Activated CD8-positive, alpha-beta T cell treated with anti-CD3 and anti-CD28 coated beads, Interleukin-2, amount 10 ng/mL, durations not matched to agents 7 days and 5 days (primary cell): ENCODE results near the gene METTL23. TPM values are rescaled to one million over a fixed set of nuclear protein-coding genes. Genes with fewer than 3 reads are reported as not detected.
"Not testable (repeated sequence)": the region's sequence is repeated elsewhere in the genome, so short reads cannot be mapped to it uniquely, and the experiment has no call there.

Experiments
- ATAC-seq: fragments of 150-1000 bp; cut with Tn5 transposase; one replicate; pipeline ENCODE4 v1.10.0; 2021; ENCODE audit warnings: moderate library complexity
- CTCF ChIA-PET: fragments of 350-600 bp; sonication (Branson Sonifier 250); formaldehyde crosslinking; loops from one replicate; lab custom pipeline; 2021; ENCODE audit warnings: antibody characterized with exemption; lab: Charles Lee
- POLR2A ChIA-PET: fragments of 350-600 bp; sonication (Branson Sonifier 250); formaldehyde crosslinking; loops from one replicate; lab custom pipeline; 2021; ENCODE audit warnings: antibody characterized with exemption; lab: Charles Lee
- DNase-seq: peaks from one replicate; pipeline ENCODE4 v3.0.0-alpha.2; 2020
- H3K27ac Mint-ChIP-seq: one replicate; pipeline ENCODE4 v1.8.0; 2021; ENCODE audit warnings: mild to moderate bottlenecking, mixed read lengths
- H3K27me3 Mint-ChIP-seq: one replicate; pipeline ENCODE4 v1.8.0; 2021; ENCODE audit warnings: low read depth, mixed read lengths
- H3K36me3 Mint-ChIP-seq: one replicate; pipeline ENCODE4 v1.8.0; 2021; ENCODE audit warnings: low read depth, mixed read lengths
- H3K4me1 Mint-ChIP-seq: one replicate; pipeline ENCODE4 v1.8.0; 2021; ENCODE audit warnings: low read depth, mixed read lengths
- H3K4me3 Mint-ChIP-seq: one replicate; pipeline ENCODE4 v1.8.0; 2021; ENCODE audit warnings: mild to moderate bottlenecking, mixed read lengths
- H3K9me3 Mint-ChIP-seq: one replicate; pipeline ENCODE4 v1.8.0; 2022; ENCODE audit warnings: mixed read lengths; ENCODE audit not compliant: insufficient read depth
- total RNA-seq, 2 experiments: library from RNA; stranded (reverse); gene quantifications; one replicate each; pipeline ENCODE4 v1.2.3, GENCODE V29; 2021

Gene METTL23
- total RNA-seq, 2 experiments from 2014 or later: 39.6 to 44.7 TPM

- H3K4me3 Mint-ChIP-seq: no peak overlapping the region
- ChIA-PET POLR2A (no interaction called here), CTCF (interaction anchor here (0.8 to 2.5 kb wide), 5 partner anchors 9 to 150 kb away, joined by 3 to 11 read pairs (median 3); no protein-coding TSS in a partner anchor)
- no peak overlapping the region for H3K27ac Mint-ChIP-seq
- DNase-seq (no peak), ATAC-seq (no peak)
- H3K27me3 Mint-ChIP-seq: peaks cover 5% of the 10 kb centered on the region
- peaks cover under 1% of the 10 kb centered on the region for H3K36me3 Mint-ChIP-seq
- no peaks in the 10 kb centered on the region for H3K9me3 Mint-ChIP-seq
- peaks cover 22% of the 10 kb centered on the region for H3K4me1 Mint-ChIP-seq
Measured at GRCh38 chr17:76707985-76708807, 18.4 kb upstream of the METTL23 start.

- ATAC-seq (no peak), DNase-seq (no peak)
- Mint-ChIP-seq H3K4me1 (peaks cover 33% of the 10 kb centered on the region), H3K9me3 (no peaks in the 10 kb centered on the region), H3K4me3 (peak overlapping the region; percentile 64), H3K27me3 (peaks cover 5% of the 10 kb centered on the region), H3K36me3 (peaks cover 11% of the 10 kb centered on the region), H3K27ac (no peak overlapping the region)
- ChIA-PET POLR2A (no interaction called here), CTCF (interaction anchor here (1.1 to 2.5 kb wide), 3 partner anchors 18 to 85 kb away, joined by 3 to 11 read pairs (median 3); no protein-coding TSS in a partner anchor)
Measured at GRCh38 chr17:76709077-76709950, 17.3 kb upstream of the METTL23 start.

GRCh38 chr17:76709951-76710862 lies 16.4 kb upstream of the METTL23 start:
- CTCF ChIA-PET: interaction anchor here (1.1 to 2.5 kb wide), 2 partner anchors 28 to 86 kb away, joined by 3 to 11 read pairs; no protein-coding TSS in a partner anchor
- H3K27ac Mint-ChIP-seq, POLR2A ChIA-PET: not testable (repeated sequence)

GRCh38 chr17:76710863-76711611 lies 15.6 kb upstream of the METTL23 start, which contains the start of gene MXRA7:
Gene MXRA7, minus strand, starts transcription at chr17:76710965. Its CDS starts 19 bp downstream, at chr17:76710946.
- H3K27ac Mint-ChIP-seq: peak within 1 kb of the TSS; percentile 55
- ChIA-PET CTCF (interaction anchor here (0.8 to 7.1 kb wide), 4 partner anchors 9 to 346 kb away, joined by 3 to 126 read pairs (median 3); partner anchors contain the start of genes JMJD6 and METTL23), POLR2A (interaction anchor here (0.5 to 2.0 kb wide), 3 partner anchors 39 to 346 kb away, joined by 5 to 7 read pairs (median 5); no protein-coding TSS in a partner anchor)
- peaks cover 49% of the 10 kb centered on the region for H3K4me1 Mint-ChIP-seq
- DNase-seq (peak; percentile 66), ATAC-seq (peak; percentile 65)
- peaks cover 23% of the 10 kb centered on the region for H3K36me3 Mint-ChIP-seq
- H3K27me3 Mint-ChIP-seq: peaks cover 5% of the 10 kb centered on the region
- H3K4me3 Mint-ChIP-seq: peak within 1 kb of the TSS; percentile 68
- no peaks in the 10 kb centered on the region for H3K9me3 Mint-ChIP-seq

More at GRCh38 chr17:76709951-76710862, 16.4 kb upstream of the METTL23 start:
- not testable (repeated sequence) for H3K27me3 Mint-ChIP-seq, H3K9me3 Mint-ChIP-seq
- ATAC-seq (peak; percentile 28), DNase-seq (peak; percentile 36)
- Mint-ChIP-seq H3K4me3 (peak overlapping the region; percentile 64), H3K36me3 (peaks cover 16% of the 10 kb centered on the region), H3K4me1 (peaks cover 41% of the 10 kb centered on the region)

- not testable (repeated sequence) for H3K9me3 Mint-ChIP-seq, DNase-seq, H3K27me3 Mint-ChIP-seq, ATAC-seq, H3K4me3 Mint-ChIP-seq, H3K27ac Mint-ChIP-seq
- H3K4me1 Mint-ChIP-seq: peaks cover 60% of the 10 kb centered on the region
- ChIA-PET CTCF (interaction anchor here (0.9 to 7.1 kb wide), 8 partner anchors 10 to 344 kb away, joined by 3 to 126 read pairs (median 6); partner anchors contain the start of genes JMJD6, METTL23, MFSD11 and SRSF2), POLR2A (interaction anchor here (0.6 to 2.0 kb wide), 3 partner anchors 25 to 155 kb away, joined by 3 to 7 read pairs (median 5); partner anchors contain the start of gene SRSF2)
- peaks cover 35% of the 10 kb centered on the region for H3K36me3 Mint-ChIP-seq
Measured at GRCh38 chr17:76712321-76712720, 14.3 kb upstream of the METTL23 start.

- H3K4me1 Mint-ChIP-seq: peaks cover 64% of the 10 kb centered on the region
- CTCF ChIA-PET: interaction anchor here (0.8 to 7.1 kb wide), 28 partner anchors 10 to 374 kb away, joined by 3 to 126 read pairs (median 4); partner anchors contain the start of genes JMJD6, METTL23, MFSD11 and SRSF2
- POLR2A ChIA-PET: interaction anchor here (0.9 to 6.1 kb wide), 8 partner anchors 9 to 360 kb away, joined by 3 to 66 read pairs (median 5); partner anchors contain the start of genes JMJD6, METTL23, PRPSAP1 and SRSF2
- no peaks in the 10 kb centered on the region for H3K9me3 Mint-ChIP-seq
- no peak overlapping the region for H3K4me3 Mint-ChIP-seq
- no peak overlapping the region for H3K27ac Mint-ChIP-seq
- H3K27me3 Mint-ChIP-seq: peaks cover 5% of the 10 kb centered on the region
- no peak for DNase-seq
- H3K36me3 Mint-ChIP-seq: peaks cover 46% of the 10 kb centered on the region
- ATAC-seq: no peak
Measured at GRCh38 chr17:76713765-76714164, 12.9 kb upstream of the METTL23 start.

- no peak for ATAC-seq
- H3K4me3 Mint-ChIP-seq: no peak overlapping the region
- ChIA-PET CTCF (interaction anchor here (0.8 to 7.1 kb wide), 18 partner anchors 11 to 373 kb away, joined by 3 to 126 read pairs (median 4); partner anchors contain the start of genes JMJD6, METTL23, MFSD11 and SRSF2), POLR2A (interaction anchor here (0.9 to 6.1 kb wide), 4 partner anchors 12 to 156 kb away, joined by 3 to 66 read pairs (median 6); partner anchors contain the start of genes JMJD6 and METTL23)
- H3K27me3 Mint-ChIP-seq: peaks cover 3% of the 10 kb centered on the region
- no peak overlapping the region for H3K27ac Mint-ChIP-seq
- no peaks in the 10 kb centered on the region for H3K9me3 Mint-ChIP-seq
- peaks cover 50% of the 10 kb centered on the region for H3K36me3 Mint-ChIP-seq
- H3K4me1 Mint-ChIP-seq: peaks cover 65% of the 10 kb centered on the region
- DNase-seq: no peak
Measured at GRCh38 chr17:76714336-76714735, 12.3 kb upstream of the METTL23 start.

GRCh38 chr17:76714822-76715495 lies 11.7 kb upstream of the METTL23 start:
- DNase-seq: peak; percentile 87
- Mint-ChIP-seq H3K4me1 (peaks cover 62% of the 10 kb centered on the region), H3K4me3 (peak overlapping the region; percentile 7), H3K27me3 (no peaks in the 10 kb centered on the region), H3K36me3 (peaks cover 56% of the 10 kb centered on the region), H3K27ac (peak overlapping the region; percentile 91), H3K9me3 (no peaks in the 10 kb centered on the region)
- POLR2A ChIA-PET: interaction anchor here (0.5 to 6.1 kb wide), 5 partner anchors 12 to 44 kb away, joined by 3 to 66 read pairs (median 5); partner anchors contain the start of genes JMJD6 and METTL23
- CTCF ChIA-PET: interaction anchor here (1.0 to 7.1 kb wide), 12 partner anchors 11 to 192 kb away, joined by 3 to 126 read pairs (median 17); partner anchors contain the start of genes JMJD6, METTL23, MFSD11 and SRSF2
- no peak for ATAC-seq

GRCh38 chr17:76715496-76715830 lies 11.2 kb upstream of the METTL23 start:
- Mint-ChIP-seq H3K36me3 (peaks cover 61% of the 10 kb centered on the region), H3K27me3 (no peaks in the 10 kb centered on the region), H3K27ac (peak overlapping the region; percentile 91), H3K9me3 (no peaks in the 10 kb centered on the region), H3K4me3 (peak overlapping the region; percentile 7), H3K4me1 (peaks cover 63% of the 10 kb centered on the region)
- ChIA-PET CTCF (interaction anchor here (1.0 to 7.1 kb wide), 9 partner anchors 11 to 193 kb away, joined by 3 to 126 read pairs (median 19); partner anchors contain the start of genes JMJD6, METTL23, MFSD11 and SRSF2), POLR2A (interaction anchor here (0.5 to 6.1 kb wide), 4 partner anchors 11 to 37 kb away, joined by 3 to 66 read pairs (median 5); partner anchors contain the start of genes JMJD6 and METTL23)
- no peak for ATAC-seq
- DNase-seq: no peak
